NCI-H748 treated with DMSO at 0.1 percent for 48 hours (cell line): Measurements from ENCODE around the gene DPP6.
A peak's percentile ranks its signal among the peaks of the same experiment; 100 is the strongest.
"Not testable (repeated sequence)": the region's sequence is repeated elsewhere in the genome, so short reads cannot be mapped to it uniquely, and the experiment has no call there.

Experiments used
- DNase-seq: peaks from one replicate; lab custom pipeline; 2025; lab: John Stamatoyannopoulos, UW

DPP6 gene

DNA sequence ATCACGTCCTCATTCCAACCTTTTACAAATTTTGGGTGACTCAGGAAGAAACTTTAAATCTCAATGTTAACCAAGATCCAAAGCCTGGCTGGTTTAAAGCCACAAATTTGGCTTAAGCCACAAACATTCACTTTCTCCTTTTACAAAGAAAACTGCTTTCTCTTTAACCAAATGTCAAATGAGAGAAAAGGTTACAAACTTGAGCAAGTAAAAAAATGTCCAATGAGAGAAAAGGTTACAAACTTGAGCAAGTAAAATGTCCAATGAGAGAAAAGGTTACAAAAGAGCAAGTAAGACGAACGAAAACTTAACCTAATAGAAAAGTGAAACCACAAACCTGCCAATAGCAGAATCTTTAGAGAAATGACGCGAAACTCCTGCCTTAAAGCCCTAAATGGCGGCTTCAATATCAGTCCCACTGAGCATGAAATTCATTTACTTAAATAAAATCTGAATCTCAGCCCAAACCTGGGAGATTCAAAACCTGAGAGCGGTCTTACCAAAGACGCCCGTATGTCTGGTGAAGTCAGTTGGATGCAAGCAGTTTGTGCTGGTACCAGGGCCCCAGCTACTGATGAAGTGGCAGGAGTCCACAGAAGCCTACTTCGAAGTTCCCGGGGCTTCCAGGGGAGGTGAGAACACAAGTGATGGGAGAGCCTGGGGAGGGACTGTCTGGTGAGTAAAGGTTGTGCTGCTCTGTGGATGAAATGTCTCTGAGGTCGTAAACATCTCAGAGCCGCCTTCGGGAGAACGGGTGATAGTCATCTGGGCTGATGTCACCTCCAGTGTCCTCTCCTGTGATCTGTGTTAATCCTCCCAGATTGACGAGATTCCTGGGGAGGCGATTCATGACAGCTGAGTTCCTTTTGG, 876.2 kb downstream of the DPP6 start:
- DNase-seq = peak; percentile 73

DNA sequence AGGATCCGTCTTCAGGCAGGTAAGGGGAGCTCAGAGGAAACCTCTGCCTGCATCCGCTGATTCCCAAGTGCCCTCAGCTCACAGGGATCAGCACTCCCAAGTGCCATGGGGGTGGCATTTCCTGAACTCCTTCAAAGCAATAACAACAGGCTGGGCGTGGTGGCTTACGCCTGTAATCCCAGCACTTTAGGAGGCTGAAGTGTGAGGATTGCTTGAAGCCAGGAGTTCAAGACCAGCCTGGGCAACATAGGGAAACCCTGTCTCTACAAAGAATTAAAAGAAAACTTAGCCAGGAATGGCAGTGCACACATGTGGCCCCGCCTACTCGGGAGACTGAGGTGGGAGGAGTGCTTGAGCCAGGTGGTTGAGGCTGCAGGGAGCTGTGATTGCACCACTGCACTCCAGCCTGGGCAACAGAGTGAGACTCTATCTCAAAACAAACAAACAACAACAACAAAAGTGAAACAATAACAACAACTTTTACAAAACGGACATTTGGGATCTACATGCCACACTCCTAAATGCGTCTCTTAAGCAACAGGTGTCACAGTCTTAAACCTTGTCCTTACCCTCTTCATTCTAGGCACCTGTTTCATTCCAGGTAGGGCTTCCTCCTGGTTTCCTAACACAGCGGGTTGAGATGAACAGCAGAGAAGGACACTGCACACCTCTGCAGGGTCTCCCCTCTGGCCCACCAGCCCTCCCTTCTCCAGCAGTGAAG, 877.0 kb downstream of the DPP6 start:
- no peak for DNase-seq

DNA sequence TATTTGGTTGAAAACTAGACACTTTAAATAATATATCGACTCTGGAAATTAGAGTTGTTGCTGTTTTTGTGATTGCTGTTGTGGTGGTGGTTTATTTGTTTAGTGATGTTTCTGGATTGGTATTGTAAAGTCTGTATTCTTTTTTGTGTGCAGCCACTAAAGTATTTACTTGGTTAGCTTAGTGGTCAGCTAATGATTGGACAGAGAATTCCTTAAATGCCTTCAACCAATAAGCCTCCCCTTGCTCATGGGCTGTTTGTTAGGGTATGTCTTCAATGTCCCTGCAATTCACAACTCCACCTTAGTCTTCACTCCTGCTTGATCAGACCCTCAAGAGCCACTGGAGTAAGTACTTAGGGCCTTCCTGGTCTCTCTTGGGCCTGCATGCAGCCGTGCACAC, 879.7 kb downstream of the DPP6 start:
- no peak for DNase-seq

DNA sequence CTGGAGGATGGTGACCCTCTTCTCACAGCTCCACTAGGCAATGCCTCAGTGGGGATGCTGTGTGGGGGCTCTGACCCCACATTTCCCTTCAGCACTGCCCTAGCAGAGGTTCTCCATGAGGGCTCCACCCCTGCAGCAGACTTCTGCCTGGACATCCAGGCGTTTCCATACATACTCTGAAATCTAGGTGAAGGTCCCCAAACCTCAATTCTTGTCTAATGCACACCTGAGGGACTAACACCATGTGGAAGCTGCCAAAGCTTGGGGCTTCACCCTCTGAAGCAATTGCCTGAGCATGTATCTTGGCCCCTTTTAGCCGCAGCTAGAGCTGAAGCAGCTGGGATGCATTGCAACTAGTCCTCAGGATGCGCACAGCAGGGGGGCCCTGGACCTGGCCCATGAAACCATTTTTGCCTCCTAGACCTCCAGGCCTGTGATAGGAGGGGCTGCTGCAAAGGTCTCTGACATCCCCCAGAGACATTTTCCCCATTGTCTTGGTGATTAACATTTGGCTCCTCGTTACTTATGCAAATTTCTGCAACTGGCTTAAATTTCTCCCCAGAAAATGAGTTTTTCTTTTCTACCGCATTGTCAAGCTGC, 882.3 kb downstream of the DPP6 start:
- not testable (repeated sequence) for DNase-seq

DNA sequence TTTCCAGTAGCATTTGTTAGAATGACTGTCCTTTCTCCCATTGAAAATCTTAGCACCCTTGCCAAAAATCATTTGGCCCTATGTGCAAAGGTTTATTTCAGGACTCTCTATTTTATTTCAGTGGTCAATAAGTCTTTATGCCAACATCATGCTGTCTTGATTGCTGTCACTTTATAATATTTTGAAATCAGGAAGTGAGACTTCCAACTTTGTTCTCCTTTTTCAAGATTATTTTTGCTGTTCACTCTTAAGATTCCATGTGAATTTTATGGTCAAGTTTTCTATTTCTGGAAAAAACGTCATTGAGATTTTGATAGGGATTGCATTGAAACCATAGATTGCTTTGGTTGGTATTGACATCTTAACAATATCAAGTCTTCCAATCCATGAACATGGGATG, 885.6 kb downstream of the DPP6 start:
- no peak for DNase-seq

DNA sequence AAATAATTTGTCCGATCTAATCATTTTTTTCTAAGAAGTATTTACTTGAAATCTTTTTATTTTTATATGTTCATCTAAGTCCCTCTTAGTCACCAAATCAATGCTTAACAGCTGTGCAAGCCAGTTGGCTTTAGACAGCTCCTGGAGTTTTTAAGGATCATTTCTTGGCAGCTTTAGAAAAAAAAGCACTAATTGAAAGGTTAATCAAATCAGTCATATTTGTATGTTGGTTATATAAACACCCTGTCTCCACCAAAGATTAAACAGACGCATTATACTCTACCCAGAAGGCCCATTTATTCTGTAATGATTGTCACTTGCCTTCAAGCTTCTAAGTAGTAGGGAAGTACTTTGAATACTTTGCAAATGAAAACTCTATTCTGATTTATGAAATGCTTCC, 890.5 kb downstream of the DPP6 start:
- no peak for DNase-seq
